PFSK-1 (cell line): Measurements from ENCODE around the gene FLNC.

ENCODE experiments used
- FOXP2 ChIP-seq: optimal IDR thresholded peaks from 2 replicates; pipeline ENCODE3; 2011; ENCODE audit warnings: borderline replicate concordance, control low read depth, inconsistent platforms; ENCODE audit not compliant: insufficient read depth; ENCODE audit errors: extremely low read length, extremely low read depth
- POLR2AphosphoS5 ChIP-seq: IDR thresholded peaks from 2 replicates; pipeline ENCODE4 v1.6.1; 2012; ENCODE audit warnings: low read depth, mild to moderate bottlenecking, control low read depth, low read length, moderate library complexity
- REST ChIP-seq, 2 experiments: IDR thresholded peaks; 2 replicates each; pipeline versions ENCODE4 v1.6.1 to v1.8.0; 2011 to 2012; ENCODE audit warnings: low read depth in 2 of 2, low read length in 2 of 2, control low read depth in 1 of 2, inconsistent platforms in 1 of 2, mild to moderate bottlenecking in 1 of 2, moderate library complexity in 1 of 2; ENCODE audit not compliant: insufficient read depth in 1 of 2
- SIN3A ChIP-seq: IDR thresholded peaks from 2 replicates; pipeline ENCODE4 v1.6.1; 2012; ENCODE audit warnings: mild to moderate bottlenecking, low read length, moderate library complexity, borderline replicate concordance; ENCODE audit not compliant: insufficient read depth
- TAF1 ChIP-seq: IDR thresholded peaks from 2 replicates; pipeline ENCODE4 v1.6.1; 2012; ENCODE audit warnings: low read length, control low read depth, borderline replicate concordance; ENCODE audit not compliant: insufficient read depth

- TF ChIP-seq POLR2AphosphoS5 (no peak), REST (IDR thresholded peaks at IDR 0.05; ENCODE audit: insufficient read depth in 1 of 2, low read depth in 2 of 2, low read length in 2 of 2) (no peak), TAF1 (no peak), FOXP2 (no peak), SIN3A (no peak)
These were observed 23.0 kb upstream of the FLNC start for GRCh38 chr7:128807191-128807590.
